ENCODE results near the gene ARHGAP1. TPM values are rescaled to one million over a fixed set of nuclear protein-coding genes. Genes with fewer than 3 reads are reported as not detected.

ARHGAP1 gene
- total RNA-seq, 1 donor from 2014 or later, result 58.0 TPM

DNA sequence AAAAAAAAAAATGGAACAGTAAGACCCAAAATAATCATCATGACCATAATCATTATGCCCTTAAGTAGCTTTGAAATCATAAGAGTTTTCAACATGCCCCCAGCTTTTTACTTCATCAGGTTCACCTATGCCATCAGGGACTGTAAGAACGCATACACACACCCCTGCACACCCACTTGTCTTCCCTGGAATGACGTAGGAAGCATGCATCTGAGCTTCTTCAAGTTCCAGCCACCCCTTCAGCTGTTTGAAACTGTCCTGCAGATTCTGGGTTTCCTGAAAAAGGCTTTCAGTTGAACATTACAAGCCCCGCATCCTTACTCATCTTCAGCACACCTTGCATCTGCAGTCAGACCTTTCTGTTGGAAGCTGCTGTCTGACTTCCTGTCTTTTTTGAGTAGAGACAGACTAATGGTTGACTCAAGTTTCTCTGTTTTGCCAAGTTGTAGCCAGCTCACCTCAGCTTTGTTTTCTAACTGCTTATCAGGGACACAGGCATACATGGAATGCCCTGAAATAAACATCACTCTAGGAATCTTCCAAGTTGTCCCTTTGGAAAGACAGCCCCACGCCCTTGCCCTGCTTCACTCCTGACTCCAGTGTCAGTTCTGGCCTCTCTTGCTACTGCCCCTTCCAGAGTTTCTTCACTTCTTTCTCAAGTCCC is 37.0 kb downstream of the ARHGAP1 start:
- H3K27ac Mint-ChIP-seq, result no peak overlapping the region
- H3K36me3 Mint-ChIP-seq (ENCODE audit: low read depth), result peaks cover 84% of the 10 kb centered on the region
- no peak for DNase-seq
- TF ChIP-seq, protein P1, sequence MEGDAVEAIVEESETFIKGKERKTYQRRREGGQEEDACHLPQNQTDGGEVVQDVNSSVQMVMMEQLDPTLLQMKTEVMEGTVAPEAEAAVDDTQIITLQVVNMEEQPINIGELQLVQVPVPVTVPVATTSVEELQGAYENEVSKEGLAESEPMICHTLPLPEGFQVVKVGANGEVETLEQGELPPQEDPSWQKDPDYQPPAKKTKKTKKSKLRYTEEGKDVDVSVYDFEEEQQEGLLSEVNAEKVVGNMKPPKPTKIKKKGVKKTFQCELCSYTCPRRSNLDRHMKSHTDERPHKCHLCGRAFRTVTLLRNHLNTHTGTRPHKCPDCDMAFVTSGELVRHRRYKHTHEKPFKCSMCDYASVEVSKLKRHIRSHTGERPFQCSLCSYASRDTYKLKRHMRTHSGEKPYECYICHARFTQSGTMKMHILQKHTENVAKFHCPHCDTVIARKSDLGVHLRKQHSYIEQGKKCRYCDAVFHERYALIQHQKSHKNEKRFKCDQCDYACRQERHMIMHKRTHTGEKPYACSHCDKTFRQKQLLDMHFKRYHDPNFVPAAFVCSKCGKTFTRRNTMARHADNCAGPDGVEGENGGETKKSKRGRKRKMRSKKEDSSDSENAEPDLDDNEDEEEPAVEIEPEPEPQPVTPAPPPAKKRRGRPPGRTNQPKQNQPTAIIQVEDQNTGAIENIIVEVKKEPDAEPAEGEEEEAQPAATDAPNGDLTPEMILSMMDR (IDR thresholded peaks at IDR 0.05), result no peak
- no peak for ATAC-seq (ENCODE audit: low read depth)
- no peak overlapping the region for H3K4me3 Mint-ChIP-seq
- H3K9me3 Mint-ChIP-seq, result no peaks in the 10 kb centered on the region
- CTCF ChIA-PET, result no interaction called here
- no peaks in the 10 kb centered on the region for H3K4me1 Mint-ChIP-seq
- no peaks in the 10 kb centered on the region for H3K27me3 Mint-ChIP-seq
- intact Hi-C loops (cut with micrococcal nuclease), result no loop called here
- POLR2A ChIA-PET, result no interaction called here

DNA sequence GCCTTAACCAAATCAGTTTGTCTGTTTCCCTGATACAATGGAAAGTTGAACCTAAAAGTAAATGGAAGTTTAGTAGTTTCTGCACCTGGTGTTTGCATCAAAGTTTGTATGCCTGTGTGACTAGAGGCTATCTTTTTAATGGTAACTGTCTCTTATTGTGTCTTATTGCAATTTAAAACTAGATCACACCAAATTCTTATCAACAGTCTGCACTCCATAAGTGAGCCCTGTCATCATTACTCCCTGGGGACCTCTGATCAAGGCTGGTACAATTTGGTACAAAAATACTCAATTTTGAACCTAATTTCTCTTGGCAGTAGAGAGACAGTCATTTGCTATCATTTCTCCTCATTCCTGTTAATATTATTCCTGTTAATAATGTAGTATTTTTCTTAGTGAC is 38.1 kb downstream of the ARHGAP1 start:
- peaks cover 85% of the 10 kb centered on the region for H3K36me3 Mint-ChIP-seq (ENCODE audit: low read depth)
- CTCF ChIA-PET, result no interaction called here

DNA sequence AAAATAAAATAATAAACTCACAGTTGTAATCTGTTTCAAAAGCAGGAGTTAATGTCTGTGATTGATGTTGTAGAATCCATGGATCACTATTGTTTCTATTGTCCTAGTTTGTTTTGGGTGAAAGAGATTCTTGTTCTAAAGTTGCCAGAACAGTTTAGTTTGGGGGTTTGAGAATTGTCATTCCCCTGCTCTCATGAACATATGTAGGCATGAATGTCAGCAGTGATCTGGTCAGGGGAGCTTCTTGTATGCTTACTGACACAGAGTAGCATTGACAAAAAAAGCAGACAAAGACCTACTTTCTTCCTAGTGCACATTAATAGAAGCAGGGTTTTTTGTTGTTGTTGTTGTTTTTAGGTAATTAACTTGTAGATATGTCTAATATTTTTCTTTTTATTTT is 38.6 kb downstream of the ARHGAP1 start:
- Mint-ChIP-seq H3K4me3 (no peak overlapping the region), H3K27me3 (no peaks in the 10 kb centered on the region), H3K9me3 (no peaks in the 10 kb centered on the region), H3K36me3 (ENCODE audit: low read depth) (peaks cover 86% of the 10 kb centered on the region), H3K4me1 (no peaks in the 10 kb centered on the region), H3K27ac (no peak overlapping the region)
- intact Hi-C loops (cut with micrococcal nuclease), result no loop called here
- POLR2A ChIA-PET, result no interaction called here
- no peak for ATAC-seq (ENCODE audit: low read depth)
- CTCF ChIA-PET, result no interaction called here
- TF ChIP-seq, protein P1 (IDR thresholded peaks at IDR 0.05), result no peak
- DNase-seq, result no peak

More for the DNA sequence above, 38.1 kb downstream of the ARHGAP1 start:
- Mint-ChIP-seq H3K4me1 (no peaks in the 10 kb centered on the region), H3K4me3 (no peak overlapping the region), H3K9me3 (no peaks in the 10 kb centered on the region), H3K27me3 (no peaks in the 10 kb centered on the region), H3K27ac (no peak overlapping the region)
- intact Hi-C loops (cut with micrococcal nuclease), result no loop called here
- DNase-seq, result no peak
- no peak for ATAC-seq (ENCODE audit: low read depth)
- TF ChIP-seq, protein P1 (IDR thresholded peaks at IDR 0.05), result no peak
- POLR2A ChIA-PET, result interaction anchor here (0.6 kb wide), 1 partner anchor 755 kb away, joined by 6 read pairs; no protein-coding TSS in a partner anchor

GRCh38 chr11:46659908-46660307 is 40.5 kb downstream of the ARHGAP1 start:
- DNase-seq, result no peak
- ChIA-PET POLR2A (no interaction called here), CTCF (no interaction called here)
- no peak overlapping the region for H3K4me3 Mint-ChIP-seq
- no peak for ATAC-seq (ENCODE audit: low read depth)
- no peaks in the 10 kb centered on the region for H3K4me1 Mint-ChIP-seq
- intact Hi-C loops (cut with micrococcal nuclease), result no loop called here
- no peaks in the 10 kb centered on the region for H3K27me3 Mint-ChIP-seq
- peaks cover 80% of the 10 kb centered on the region for H3K36me3 Mint-ChIP-seq (ENCODE audit: low read depth)
- TF ChIP-seq, protein P1 (IDR thresholded peaks at IDR 0.05), result no peak
- no peak overlapping the region for H3K27ac Mint-ChIP-seq
- no peaks in the 10 kb centered on the region for H3K9me3 Mint-ChIP-seq

GRCh38 chr11:46658259-46658658 is 42.2 kb downstream of the ARHGAP1 start:
- ChIA-PET POLR2A (no interaction called here), CTCF (no interaction called here)
- Mint-ChIP-seq H3K4me1 (no peaks in the 10 kb centered on the region), H3K27me3 (no peaks in the 10 kb centered on the region), H3K27ac (no peak overlapping the region), H3K4me3 (no peak overlapping the region), H3K9me3 (no peaks in the 10 kb centered on the region), H3K36me3 (ENCODE audit: low read depth) (peaks cover 72% of the 10 kb centered on the region)
- DNase-seq (no peak), ATAC-seq (ENCODE audit: low read depth) (no peak)
- TF ChIP-seq, protein P1 (IDR thresholded peaks at IDR 0.05), result no peak
- intact Hi-C loops (cut with micrococcal nuclease), result no loop called here
